ENCODE data around the gene SFMBT1.

- TF ChIP-seq YY1 (IDR thresholded peaks at IDR 0.05; ENCODE audit: insufficient read depth, insufficient read length), result no peak
- TF ChIP-seq SUZ12 (IDR thresholded peaks at IDR 0.05; ENCODE audit: extremely low read depth, insufficient read depth, insufficient read length), result no peak
- no peak for TF ChIP-seq ZNF274 (IDR thresholded peaks at IDR 0.05; ENCODE audit: low read depth, low read length)
Measured at GRCh38 chr3:52879581-52879980, 166.3 kb downstream of the SFMBT1 start.

Measured in NT2/D1 (cell line).